HEK293 (cell line): Measurements from ENCODE around the gene ATP6V0A1.

Experiments used
- CTCF ChIA-PET: fragments of 350-600 bp; formaldehyde crosslinking; extraction: SDS; loops from one replicate; lab custom pipeline; 2021; ENCODE audit warnings: antibody characterized with exemption; lab: Yijun Ruan, JAX
- POLR2A ChIA-PET: fragments of 300-600 bp; formaldehyde crosslinking; extraction: SDS; loops from one replicate; lab custom pipeline; 2020; ENCODE audit warnings: antibody characterized with exemption, inconsistent platforms; lab: Yijun Ruan, JAX
- H3K27ac ChIP-seq: fragments of 200-500 bp; sonication (Bioruptor generic); 2 replicates; pipeline ENCODE4 v1.5.1; 2014; ENCODE audit warnings: low read depth, low read length, control low read depth, inconsistent platforms; ENCODE audit errors: extremely low read depth
- H3K36me3 ChIP-seq, 2 experiments: fragments of 200-500 bp in 1 of 2; sonication (Bioruptor generic) in 1 of 2; 1 replicate in 1 of 2; 2 replicates in 1 of 2; pipeline ENCODE4 v1.5.1; 2014 to 2017; ENCODE audit warnings: inconsistent platforms in 2 of 2, low read length in 2 of 2; ENCODE audit not compliant: control insufficient read depth in 2 of 2, insufficient read depth in 1 of 2
- H3K4me1 ChIP-seq: fragments of 200-500 bp; sonication (Bioruptor generic); 2 replicates; pipeline ENCODE4 v1.5.1; 2014; ENCODE audit warnings: mild to moderate bottlenecking, low read length, inconsistent platforms; ENCODE audit not compliant: control insufficient read depth, insufficient read depth
- H3K4me3 ChIP-seq: 2 replicates; pipeline ENCODE4 v1.5.1; 2011; ENCODE audit warnings: low read depth, mild to moderate bottlenecking, control low read depth, low read length, moderate library complexity
- H3K9me3 ChIP-seq: fragments of 200-500 bp; sonication (Bioruptor generic); 2 replicates; pipeline ENCODE4 v1.5.1; 2014; ENCODE audit warnings: low read depth, low read length, inconsistent platforms; ENCODE audit not compliant: control insufficient read depth, insufficient read depth
- GLIS1 ChIP-seq: fragments of 450-650 bp; formaldehyde crosslinking; IDR thresholded peaks from 2 replicates; pipeline ENCODE4 v1.5.1; 2016; ENCODE audit warnings: missing biosample characterization, missing genetic modification characterization
- YY1 ChIP-seq: fragments of 450-650 bp; formaldehyde crosslinking; IDR thresholded peaks from 2 replicates; pipeline ENCODE4 v1.5.1; 2018; ENCODE audit warnings: missing biosample characterization, missing genetic modification characterization
- ZBTB21 ChIP-seq: fragments of 450-650 bp; formaldehyde crosslinking; IDR thresholded peaks from 2 replicates; pipeline ENCODE4 v1.5.1; 2017; ENCODE audit warnings: missing biosample characterization, missing genetic modification characterization
- ZFP3 ChIP-seq: fragments of 450-650 bp; formaldehyde crosslinking; IDR thresholded peaks from 2 replicates; pipeline ENCODE4 v1.5.1; 2016; ENCODE audit warnings: low read depth, missing biosample characterization, missing genetic modification characterization
- ZFP41 ChIP-seq: fragments of 450-650 bp; formaldehyde crosslinking; IDR thresholded peaks from 2 replicates; pipeline ENCODE4 v1.5.1; 2016; ENCODE audit warnings: missing biosample characterization, missing genetic modification characterization, borderline replicate concordance
- ZNF132 ChIP-seq: fragments of 450-650 bp; formaldehyde crosslinking; IDR thresholded peaks from 2 replicates; pipeline ENCODE4 v1.5.1; 2017; ENCODE audit warnings: missing biosample characterization, missing genetic modification characterization, borderline replicate concordance
- ZNF169 ChIP-seq: fragments of 450-650 bp; formaldehyde crosslinking; IDR thresholded peaks from 2 replicates; pipeline ENCODE4 v1.5.1; 2016; ENCODE audit warnings: missing biosample characterization, missing genetic modification characterization
- ZNF223 ChIP-seq: fragments of 450-650 bp; formaldehyde crosslinking; IDR thresholded peaks from 2 replicates; pipeline ENCODE4 v1.5.1; 2016; ENCODE audit warnings: missing biosample characterization, missing genetic modification characterization
- ZNF23 ChIP-seq: fragments of 450-650 bp; formaldehyde crosslinking; IDR thresholded peaks from 2 replicates; pipeline ENCODE4 v1.5.1; 2016; ENCODE audit warnings: missing biosample characterization, missing genetic modification characterization, borderline replicate concordance
- ZNF266 ChIP-seq: fragments of 450-650 bp; formaldehyde crosslinking; IDR thresholded peaks from 2 replicates; pipeline ENCODE4 v1.5.1; 2016; ENCODE audit warnings: missing biosample characterization, missing genetic modification characterization, low read depth
- ZNF48 ChIP-seq: fragments of 450-650 bp; formaldehyde crosslinking; IDR thresholded peaks from 2 replicates; pipeline ENCODE4 v1.5.1; 2016; ENCODE audit warnings: missing biosample characterization, missing genetic modification characterization
- ZNF561 ChIP-seq: fragments of 450-650 bp; IDR thresholded peaks from 2 replicates; pipeline ENCODE4 v1.5.1; 2018; ENCODE audit warnings: missing biosample characterization, missing genetic modification characterization, borderline replicate concordance
- ZNF629 ChIP-seq: fragments of 450-650 bp; formaldehyde crosslinking; IDR thresholded peaks from 2 replicates; pipeline ENCODE4 v1.5.1; 2017; ENCODE audit warnings: missing biosample characterization, missing genetic modification characterization
- TF ChIP-seq, protein P1 (sequence below): fragments of 450-650 bp; formaldehyde crosslinking; conservative IDR thresholded peaks from 2 replicates; pipeline ENCODE4 v1.5.1; 2016; ENCODE audit warnings: low read depth, missing biosample characterization, missing genetic modification characterization
- TF ChIP-seq, protein P2 (sequence below): sonication (generic); formaldehyde crosslinking; IDR thresholded peaks from 2 replicates; pipeline ENCODE4 v1.8.1; 2022; ENCODE audit warnings: mild to moderate bottlenecking, moderate library complexity, missing genetic modification reagents
- TF ChIP-seq, protein P3 (sequence below): fragments of 450-650 bp; formaldehyde crosslinking; IDR thresholded peaks from 2 replicates; pipeline ENCODE4 v1.5.1; 2017; ENCODE audit warnings: missing biosample characterization, missing genetic modification characterization
- TF ChIP-seq, protein P4 (sequence below): fragments of 450-650 bp; formaldehyde crosslinking; IDR thresholded peaks from 2 replicates; pipeline ENCODE4 v1.5.1; 2016; ENCODE audit warnings: missing biosample characterization, missing genetic modification characterization

ATP6V0A1 gene

DNA sequence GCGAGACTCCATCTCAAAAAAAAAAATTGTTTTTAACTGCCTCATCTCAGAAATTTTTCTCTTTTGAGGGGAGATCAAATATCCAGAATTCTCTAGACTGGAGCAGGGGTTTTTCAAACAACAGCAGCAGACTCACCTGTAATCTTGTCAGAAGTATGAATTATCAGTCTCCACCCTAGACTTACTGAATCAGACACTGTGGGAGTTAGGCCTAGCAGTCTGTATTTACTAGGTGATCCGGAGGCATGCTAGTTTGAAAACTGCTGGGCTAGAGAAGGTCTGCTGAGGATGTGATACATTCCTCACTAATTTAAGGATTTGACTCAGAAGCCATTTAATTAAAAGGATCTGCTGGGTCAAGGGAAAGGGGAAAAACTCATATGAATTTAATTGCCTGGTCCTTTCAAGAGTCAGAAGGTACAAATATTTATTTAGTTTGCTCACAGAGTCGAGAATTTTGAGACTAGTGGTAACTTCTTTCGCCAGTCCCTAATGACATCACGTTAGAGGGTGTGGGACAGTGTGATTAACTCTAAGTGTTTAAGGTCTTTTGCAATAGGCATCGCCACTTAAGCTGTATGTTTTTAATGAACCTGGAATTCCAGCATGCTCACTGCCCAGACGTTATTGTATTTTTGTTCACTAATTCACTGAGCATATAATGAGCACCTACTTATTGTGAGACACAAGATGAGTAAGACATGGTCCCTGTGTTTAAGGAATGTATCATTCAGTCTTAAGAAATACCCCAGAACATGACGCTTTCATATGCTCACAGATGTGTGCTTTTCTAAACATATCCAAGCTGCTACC lies 14.2 kb downstream of the ATP6V0A1 start (continued):
- TF ChIP-seq, protein P1, sequence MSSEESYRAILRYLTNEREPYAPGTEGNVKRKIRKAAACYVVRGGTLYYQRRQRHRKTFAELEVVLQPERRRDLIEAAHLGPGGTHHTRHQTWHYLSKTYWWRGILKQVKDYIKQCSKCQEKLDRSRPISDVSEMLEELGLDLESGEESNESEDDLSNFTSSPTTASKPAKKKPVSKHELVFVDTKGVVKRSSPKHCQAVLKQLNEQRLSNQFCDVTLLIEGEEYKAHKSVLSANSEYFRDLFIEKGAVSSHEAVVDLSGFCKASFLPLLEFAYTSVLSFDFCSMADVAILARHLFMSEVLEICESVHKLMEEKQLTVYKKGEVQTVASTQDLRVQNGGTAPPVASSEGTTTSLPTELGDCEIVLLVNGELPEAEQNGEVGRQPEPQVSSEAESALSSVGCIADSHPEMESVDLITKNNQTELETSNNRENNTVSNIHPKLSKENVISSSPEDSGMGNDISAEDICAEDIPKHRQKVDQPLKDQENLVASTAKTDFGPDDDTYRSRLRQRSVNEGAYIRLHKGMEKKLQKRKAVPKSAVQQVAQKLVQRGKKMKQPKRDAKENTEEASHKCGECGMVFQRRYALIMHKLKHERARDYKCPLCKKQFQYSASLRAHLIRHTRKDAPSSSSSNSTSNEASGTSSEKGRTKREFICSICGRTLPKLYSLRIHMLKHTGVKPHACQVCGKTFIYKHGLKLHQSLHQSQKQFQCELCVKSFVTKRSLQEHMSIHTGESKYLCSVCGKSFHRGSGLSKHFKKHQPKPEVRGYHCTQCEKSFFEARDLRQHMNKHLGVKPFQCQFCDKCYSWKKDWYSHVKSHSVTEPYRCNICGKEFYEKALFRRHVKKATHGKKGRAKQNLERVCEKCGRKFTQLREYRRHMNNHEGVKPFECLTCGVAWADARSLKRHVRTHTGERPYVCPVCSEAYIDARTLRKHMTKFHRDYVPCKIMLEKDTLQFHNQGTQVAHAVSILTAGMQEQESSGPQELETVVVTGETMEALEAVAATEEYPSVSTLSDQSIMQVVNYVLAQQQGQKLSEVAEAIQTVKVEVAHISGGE (tag by site-specific recombination): no peak
- TF ChIP-seq ZNF23: no peak
- peak; percentile 50 for TF ChIP-seq ZNF629 (tag by site-specific recombination)
- no peak for TF ChIP-seq ZNF169 (tag by site-specific recombination)
- no peak for TF ChIP-seq ZNF132
- TF ChIP-seq, protein P2, sequence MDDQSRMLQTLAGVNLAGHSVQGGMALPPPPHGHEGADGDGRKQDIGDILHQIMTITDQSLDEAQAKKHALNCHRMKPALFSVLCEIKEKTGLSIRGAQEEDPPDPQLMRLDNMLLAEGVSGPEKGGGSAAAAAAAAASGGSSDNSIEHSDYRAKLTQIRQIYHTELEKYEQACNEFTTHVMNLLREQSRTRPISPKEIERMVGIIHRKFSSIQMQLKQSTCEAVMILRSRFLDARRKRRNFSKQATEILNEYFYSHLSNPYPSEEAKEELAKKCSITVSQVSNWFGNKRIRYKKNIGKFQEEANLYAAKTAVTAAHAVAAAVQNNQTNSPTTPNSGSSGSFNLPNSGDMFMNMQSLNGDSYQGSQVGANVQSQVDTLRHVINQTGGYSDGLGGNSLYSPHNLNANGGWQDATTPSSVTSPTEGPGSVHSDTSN (CRISPR knock-in tag): no peak
- TF ChIP-seq ZNF48 (tag by site-specific recombination): no peak
- TF ChIP-seq ZNF266 (tag by site-specific recombination): no peak
- TF ChIP-seq, protein P3, sequence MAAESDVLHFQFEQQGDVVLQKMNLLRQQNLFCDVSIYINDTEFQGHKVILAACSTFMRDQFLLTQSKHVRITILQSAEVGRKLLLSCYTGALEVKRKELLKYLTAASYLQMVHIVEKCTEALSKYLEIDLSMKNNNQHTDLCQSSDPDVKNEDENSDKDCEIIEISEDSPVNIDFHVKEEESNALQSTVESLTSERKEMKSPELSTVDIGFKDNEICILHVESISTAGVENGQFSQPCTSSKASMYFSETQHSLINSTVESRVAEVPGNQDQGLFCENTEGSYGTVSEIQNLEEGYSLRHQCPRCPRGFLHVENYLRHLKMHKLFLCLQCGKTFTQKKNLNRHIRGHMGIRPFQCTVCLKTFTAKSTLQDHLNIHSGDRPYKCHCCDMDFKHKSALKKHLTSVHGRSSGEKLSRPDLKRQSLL (tag by site-specific recombination): no peak
- no peak for TF ChIP-seq YY1 (tag by site-specific recombination)
- TF ChIP-seq ZFP41 (tag by site-specific recombination): no peak
- no peak for TF ChIP-seq ZNF561 (tag by site-specific recombination)
- TF ChIP-seq, protein P4, sequence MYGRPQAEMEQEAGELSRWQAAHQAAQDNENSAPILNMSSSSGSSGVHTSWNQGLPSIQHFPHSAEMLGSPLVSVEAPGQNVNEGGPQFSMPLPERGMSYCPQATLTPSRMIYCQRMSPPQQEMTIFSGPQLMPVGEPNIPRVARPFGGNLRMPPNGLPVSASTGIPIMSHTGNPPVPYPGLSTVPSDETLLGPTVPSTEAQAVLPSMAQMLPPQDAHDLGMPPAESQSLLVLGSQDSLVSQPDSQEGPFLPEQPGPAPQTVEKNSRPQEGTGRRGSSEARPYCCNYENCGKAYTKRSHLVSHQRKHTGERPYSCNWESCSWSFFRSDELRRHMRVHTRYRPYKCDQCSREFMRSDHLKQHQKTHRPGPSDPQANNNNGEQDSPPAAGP (tag by site-specific recombination): peak; percentile 54; the same call in 1 of the 2 replicates
- no peak for TF ChIP-seq GLIS1 (tag by site-specific recombination)
- TF ChIP-seq ZFP3 (tag by site-specific recombination): no peak

DNA sequence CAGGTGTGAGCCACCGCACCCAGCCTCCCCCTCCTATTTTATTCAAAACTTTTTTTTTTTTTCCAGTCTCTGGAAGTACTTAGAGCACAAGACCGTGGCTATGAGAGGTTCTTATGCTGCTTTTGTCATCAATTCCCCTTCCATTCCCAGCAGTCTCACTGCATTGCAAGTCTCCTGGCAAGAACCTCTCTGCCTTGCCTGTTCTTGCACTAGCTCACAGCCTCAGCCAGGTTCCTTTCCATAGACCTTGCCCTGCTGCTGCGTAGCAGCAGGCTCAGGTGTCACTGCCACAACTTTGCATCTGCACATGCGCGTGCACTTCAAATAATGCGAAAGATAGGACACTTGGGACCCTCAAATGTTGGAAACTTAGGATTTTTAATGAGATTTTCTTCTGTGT lies 15.6 kb downstream of the ATP6V0A1 start:
- H3K4me1 ChIP-seq: no peaks in the 10 kb centered on the region
- CTCF ChIA-PET: interaction anchor here (0.5 to 1.6 kb wide), 3 partner anchors 15 to 180 kb away, joined by 3 to 4 read pairs (median 3); no protein-coding TSS in a partner anchor
- no peaks in the 10 kb centered on the region for H3K9me3 ChIP-seq
- H3K27ac ChIP-seq: no peak overlapping the region
- no peak for TF ChIP-seq ZNF223 (tag by site-specific recombination)
- no peak for TF ChIP-seq ZBTB21 (tag by site-specific recombination)
- TF ChIP-seq, all 188 proteins: peak for 0
- H3K4me3 ChIP-seq: no peak overlapping the region
- H3K36me3 ChIP-seq: peaks cover 79 to 86% of the 10 kb centered on the region in 2 experiments
- POLR2A ChIA-PET: no interaction called here
